Cardiac muscle cell (in vitro differentiated cells and primary cell): ENCODE measurements around the gene OPN1LW. TPM values are rescaled to one million over a fixed set of nuclear protein-coding genes. Genes with fewer than 3 reads are reported as not detected.

ENCODE experiments used
- DNase-seq, 2 donors: peaks; one replicate each; pipeline versions ENCODE4 v3.0.0 to v3.0.0-alpha.2; 2010 to 2017; ENCODE audit warnings: low read depth in 1 of 2, low spot score in 1 of 2
- H3K27ac ChIP-seq: fragments of 200-600 bp; sonication (generic); 2 replicates; pipeline ENCODE4 v1.5.1; 2016
- H3K27me3 ChIP-seq: fragments of 200-600 bp; sonication (generic); 2 replicates; pipeline ENCODE4 v1.6.0; 2016; ENCODE audit warnings: control low read depth
- H3K36me3 ChIP-seq: fragments of 200-600 bp; sonication (generic); 2 replicates; pipeline ENCODE4 v1.5.1; 2016; ENCODE audit warnings: control low read depth
- H3K4me1 ChIP-seq: fragments of 200-600 bp; sonication (generic); 2 replicates; pipeline ENCODE4 v1.8.1; 2017; ENCODE audit warnings: low read depth, mild to moderate bottlenecking, mixed run types
- H3K4me3 ChIP-seq: fragments of 200-600 bp; sonication (generic); 2 replicates; pipeline ENCODE4 v1.5.1; 2016; ENCODE audit warnings: mild to moderate bottlenecking
- H3K9me3 ChIP-seq: fragments of 200-600 bp; sonication (generic); 2 replicates; pipeline ENCODE4 v1.5.1; 2017; ENCODE audit warnings: low read depth, mild to moderate bottlenecking, control low read depth
- polyA plus RNA-seq: library from polyadenylated mRNA; unstranded; fragments of >200 nt; fragmentation: Nextera tagmentation; extraction: Ambion mirVana; gene quantifications from 2 replicates; pipeline ENCODE4 v1.2.1, GENCODE V29; 2016
- total RNA-seq: library from RNA; depleted of rRNA; stranded (reverse); fragments of >200 nt; gene quantifications from 2 replicates; pipeline ENCODE4 v1.2.3, GENCODE V29; 2016
- TF ChIP-seq, protein P1 (sequence below): IDR thresholded peaks from 2 replicates; pipeline ENCODE4 v1.5.1; 2012; ENCODE audit warnings: low read depth, mild to moderate bottlenecking, low read length

The OPN1LW gene
- total and polyA plus RNA-seq, 2 experiments from 2014 or later, result not detected

DNA sequence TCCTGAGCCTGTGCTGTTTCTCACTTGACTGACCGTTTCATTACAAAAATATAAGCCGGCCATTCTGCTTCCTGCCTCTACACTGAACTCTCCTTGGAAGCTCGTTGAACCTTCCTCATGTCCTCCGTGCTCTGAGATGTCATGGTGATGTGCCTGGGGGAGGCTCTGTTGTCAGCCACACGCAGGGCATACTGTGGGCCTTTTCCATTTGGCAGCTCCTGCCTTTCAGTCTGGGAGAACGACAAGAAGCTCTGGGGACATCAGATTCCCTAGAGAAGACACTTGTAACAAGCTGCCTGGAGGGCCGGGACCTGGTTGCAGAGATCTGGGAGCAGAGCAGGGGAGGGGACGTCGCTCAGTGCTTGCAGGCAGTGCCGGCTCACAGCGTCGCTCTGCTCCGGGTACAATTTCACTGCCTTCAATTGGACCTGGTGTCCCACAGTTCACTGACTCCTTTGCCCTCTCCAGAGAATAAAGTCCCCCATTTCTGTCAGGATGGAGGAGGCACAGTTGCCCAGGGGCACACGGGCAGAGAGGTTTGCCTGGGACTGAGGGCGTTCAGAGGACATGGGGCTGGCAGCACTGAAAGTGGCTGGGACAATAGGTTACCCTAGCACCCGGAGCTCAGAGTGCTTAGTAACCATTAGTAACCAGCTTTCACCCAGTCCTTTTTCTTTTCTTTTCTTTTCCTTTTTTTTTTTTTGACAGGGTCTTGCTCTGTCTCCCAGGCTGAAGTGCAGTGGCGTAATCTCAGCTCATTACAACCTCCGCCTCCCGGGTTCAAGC lies 27.4 kb upstream of the OPN1LW start:
- Histone ChIP-seq H3K9me3 (no peaks in the 10 kb centered on the region), H3K36me3 (no peaks in the 10 kb centered on the region), H3K27me3 (no peaks in the 10 kb centered on the region), H3K4me3 (no peak overlapping the region), H3K27ac (no peak overlapping the region), H3K4me1 (no peaks in the 10 kb centered on the region)
- DNase-seq, result no peak
- TF ChIP-seq, protein P1, sequence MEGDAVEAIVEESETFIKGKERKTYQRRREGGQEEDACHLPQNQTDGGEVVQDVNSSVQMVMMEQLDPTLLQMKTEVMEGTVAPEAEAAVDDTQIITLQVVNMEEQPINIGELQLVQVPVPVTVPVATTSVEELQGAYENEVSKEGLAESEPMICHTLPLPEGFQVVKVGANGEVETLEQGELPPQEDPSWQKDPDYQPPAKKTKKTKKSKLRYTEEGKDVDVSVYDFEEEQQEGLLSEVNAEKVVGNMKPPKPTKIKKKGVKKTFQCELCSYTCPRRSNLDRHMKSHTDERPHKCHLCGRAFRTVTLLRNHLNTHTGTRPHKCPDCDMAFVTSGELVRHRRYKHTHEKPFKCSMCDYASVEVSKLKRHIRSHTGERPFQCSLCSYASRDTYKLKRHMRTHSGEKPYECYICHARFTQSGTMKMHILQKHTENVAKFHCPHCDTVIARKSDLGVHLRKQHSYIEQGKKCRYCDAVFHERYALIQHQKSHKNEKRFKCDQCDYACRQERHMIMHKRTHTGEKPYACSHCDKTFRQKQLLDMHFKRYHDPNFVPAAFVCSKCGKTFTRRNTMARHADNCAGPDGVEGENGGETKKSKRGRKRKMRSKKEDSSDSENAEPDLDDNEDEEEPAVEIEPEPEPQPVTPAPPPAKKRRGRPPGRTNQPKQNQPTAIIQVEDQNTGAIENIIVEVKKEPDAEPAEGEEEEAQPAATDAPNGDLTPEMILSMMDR, result no peak

DNA sequence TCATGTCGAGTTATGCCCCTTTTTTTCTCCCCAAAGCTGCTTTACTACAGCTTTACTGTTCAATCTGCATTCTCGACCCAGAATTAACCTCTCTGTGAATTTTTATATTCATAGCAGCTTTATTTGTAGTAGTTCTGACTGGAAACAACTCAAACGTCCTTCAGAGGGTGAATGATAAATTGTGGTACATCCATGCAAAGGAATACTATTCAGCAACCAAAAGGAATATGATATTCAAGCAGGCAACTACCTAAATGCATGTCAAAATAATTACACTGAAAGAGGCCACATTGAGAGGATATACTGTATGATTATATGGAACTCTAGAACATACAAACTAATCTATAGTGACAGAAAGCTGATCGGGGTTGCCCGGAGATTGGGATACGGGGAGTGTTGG lies 26.5 kb upstream of the OPN1LW start:
- Histone ChIP-seq H3K27ac (no peak overlapping the region), H3K4me3 (no peak overlapping the region), H3K27me3 (no peaks in the 10 kb centered on the region), H3K9me3 (no peaks in the 10 kb centered on the region), H3K4me1 (no peaks in the 10 kb centered on the region), H3K36me3 (no peaks in the 10 kb centered on the region)
- TF ChIP-seq, protein P1, result no peak
- no peak for DNase-seq

DNA sequence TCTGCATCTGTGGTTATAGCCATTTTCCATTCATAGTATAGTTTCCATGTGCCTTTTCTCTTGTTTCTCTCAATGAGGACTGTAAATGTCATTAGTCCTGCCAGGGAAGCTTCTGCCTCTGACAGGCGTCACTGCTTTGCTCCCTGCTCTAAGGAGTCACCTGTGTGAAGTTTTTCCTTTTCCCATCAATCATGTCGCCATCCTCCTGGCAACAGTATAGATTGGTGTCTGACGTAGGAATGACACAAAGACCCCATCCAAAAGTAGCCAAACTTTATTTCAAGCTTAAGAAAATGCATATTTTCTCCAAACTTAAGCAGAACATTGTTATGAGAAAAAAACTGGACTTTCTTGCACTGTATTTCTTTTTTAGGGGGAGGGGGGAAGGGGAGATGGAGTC lies 23.5 kb upstream of the OPN1LW start:
- Histone ChIP-seq H3K4me1 (no peaks in the 10 kb centered on the region), H3K27me3 (no peaks in the 10 kb centered on the region), H3K9me3 (no peaks in the 10 kb centered on the region), H3K27ac (no peak overlapping the region), H3K36me3 (no peaks in the 10 kb centered on the region), H3K4me3 (no peak overlapping the region)
- TF ChIP-seq, protein P1, result no peak
- DNase-seq, result no peak

DNA sequence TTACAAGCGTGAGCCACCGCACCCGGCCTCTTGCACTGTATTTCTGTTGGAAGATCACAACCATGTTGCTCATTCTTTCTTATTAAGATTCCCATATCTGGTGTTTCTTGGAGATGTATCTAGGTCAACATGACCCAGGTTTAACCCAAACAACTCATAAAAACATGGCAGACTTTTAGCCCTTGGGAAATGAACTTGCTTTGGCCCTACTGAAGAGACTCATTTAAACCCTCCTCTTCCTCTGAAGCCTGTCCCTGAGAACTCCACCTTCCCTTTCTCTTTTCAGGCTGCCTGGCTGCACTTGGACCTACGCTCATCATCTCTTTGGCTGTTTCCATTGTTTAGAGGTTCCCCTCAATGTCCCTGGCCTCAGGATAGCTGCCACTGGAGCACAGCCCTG lies 22.8 kb upstream of the OPN1LW start:
- Histone ChIP-seq H3K36me3 (no peaks in the 10 kb centered on the region), H3K27me3 (no peaks in the 10 kb centered on the region), H3K27ac (no peak overlapping the region), H3K4me1 (no peaks in the 10 kb centered on the region), H3K9me3 (no peaks in the 10 kb centered on the region), H3K4me3 (no peak overlapping the region)
- no peak for DNase-seq
- TF ChIP-seq, protein P1, result no peak

DNA sequence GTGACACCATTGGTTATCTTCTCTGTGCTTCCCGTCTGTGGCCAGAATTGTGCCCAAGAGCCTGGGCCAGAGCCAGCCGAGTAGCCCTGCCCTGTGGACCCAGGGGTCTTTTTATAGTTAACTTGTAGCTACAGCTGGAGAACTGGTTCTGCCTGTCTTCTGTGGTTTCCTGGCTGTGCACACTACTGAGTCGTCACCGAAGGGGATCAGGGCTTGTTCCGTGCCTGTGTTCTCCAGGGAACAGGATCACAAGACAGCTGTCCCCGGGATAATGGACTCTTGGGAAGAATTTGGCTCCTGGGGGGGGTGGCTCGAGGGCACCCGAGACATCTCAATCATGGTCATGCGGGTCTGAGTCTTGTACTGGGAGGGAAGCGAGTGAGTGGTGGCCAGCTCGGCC lies 22.1 kb upstream of the OPN1LW start:
- no peak overlapping the region for H3K27ac ChIP-seq
- no peak overlapping the region for H3K4me3 ChIP-seq
- H3K4me1 ChIP-seq, result no peaks in the 10 kb centered on the region
- no peaks in the 10 kb centered on the region for H3K9me3 ChIP-seq
- H3K27me3 ChIP-seq, result no peaks in the 10 kb centered on the region
- H3K36me3 ChIP-seq, result no peaks in the 10 kb centered on the region
- TF ChIP-seq, protein P1, result no peak
- DNase-seq, result no peak
